ENCODE results near the gene ACP1.

The ACP1 gene

DNA sequence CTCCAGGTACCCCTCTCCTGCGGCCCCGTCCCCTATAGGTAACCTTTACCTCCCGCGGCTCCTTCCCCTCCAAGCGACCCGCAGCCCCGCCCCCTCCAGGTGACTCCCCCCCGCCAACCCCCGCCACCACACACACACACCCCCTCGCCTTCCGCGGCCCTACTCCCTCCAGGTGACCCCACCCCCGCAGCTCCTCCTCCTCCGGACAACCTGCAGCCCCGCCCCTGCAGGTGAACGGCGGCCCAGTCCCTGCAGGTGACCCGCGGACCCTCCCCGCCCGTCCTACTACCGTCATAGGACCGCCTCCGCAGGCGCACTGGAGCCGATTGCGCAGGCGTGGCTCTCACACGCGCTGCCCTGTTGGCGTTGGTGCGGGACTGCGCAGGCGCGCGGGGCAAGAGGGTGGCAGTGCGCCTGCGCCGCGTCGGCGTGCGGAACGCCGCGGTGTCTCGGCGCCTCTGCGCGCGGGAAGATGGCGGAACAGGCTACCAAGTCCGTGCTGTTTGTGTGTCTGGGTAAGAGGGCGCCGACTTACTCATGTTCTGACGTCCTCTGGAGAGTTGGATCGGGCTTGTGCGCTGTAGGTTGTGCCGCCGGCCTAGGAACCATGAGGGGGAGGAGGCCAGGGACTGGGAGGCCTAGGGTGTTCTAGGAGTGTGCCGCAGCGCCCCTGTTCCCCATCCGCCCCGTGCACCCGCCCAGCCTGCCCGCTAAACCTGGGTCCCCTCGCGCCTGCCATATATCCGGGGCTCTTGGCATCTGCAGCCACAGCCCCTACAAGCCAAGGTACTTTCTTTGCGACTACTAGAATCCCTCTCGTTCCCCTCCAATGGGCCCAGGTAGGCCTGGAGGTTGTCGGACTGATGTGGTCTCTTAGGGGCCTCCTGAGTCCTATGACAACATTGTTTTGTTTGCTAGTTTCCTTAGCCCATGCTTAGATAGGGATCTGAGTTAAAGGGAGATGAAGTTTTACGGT is at the start of gene ACP1:
Gene ACP1 (plus strand): TSS at position 455 of the 976 bp plus-strand sequence. CDS start 18 bp downstream, at position 473.
- no peaks in the 10 kb centered on the region for H3K27me3 ChIP-seq (ENCODE audit: insufficient read depth, low read length, poor library complexity)
- no peaks in the 10 kb centered on the region for H3K9me3 ChIP-seq (ENCODE audit: insufficient read depth, low read length, severe bottlenecking)
- H4K20me1 ChIP-seq (ENCODE audit: insufficient read depth, low read length) = peaks cover 40% of the 10 kb centered on the region
- peak; percentile 18 for TF ChIP-seq CTCF (IDR thresholded peaks at IDR 0.05; ENCODE audit: borderline replicate concordance, extremely low read depth, low read length, poor library complexity, severe bottlenecking)
- TF ChIP-seq EZH2 (IDR thresholded peaks at IDR 0.05; ENCODE audit: borderline replicate concordance, low read depth, low read length, severe bottlenecking) = no peak
- H3K4me3 ChIP-seq (ENCODE audit: low read depth in 1 of 2, low read length in 2 of 2) = peak within 1 kb of the TSS; percentile 88 to 90; a peak in 3 of 4 replicates
- ATAC-seq (ENCODE audit: insufficient read depth, low read depth) = peak; percentile 89
- peak within 1 kb of the TSS; percentile 77 for H3K9ac ChIP-seq (ENCODE audit: low read depth, low read length)
- H3K4me2 ChIP-seq (ENCODE audit: insufficient read depth, low read length) = peak within 1 kb of the TSS; percentile 87
- DNase-seq = peak; percentile 93
- peaks cover 64% of the 10 kb centered on the region for H3K79me2 ChIP-seq (ENCODE audit: insufficient read depth, low read length)
- peaks cover 14% of the 10 kb centered on the region for H3K36me3 ChIP-seq (ENCODE audit: insufficient read depth, low read length)
- H2AFZ ChIP-seq (ENCODE audit: low read depth, low read length) = peak within 1 kb of the TSS; percentile 81
- H3K27ac ChIP-seq (ENCODE audit: low read length) = peak within 1 kb of the TSS; percentile 89
- peaks cover 47% of the 10 kb centered on the region for H3K4me1 ChIP-seq (ENCODE audit: insufficient read depth, low read length)

- Histone ChIP-seq H2AFZ (ENCODE audit: low read depth, low read length) (no peak overlapping the region), H3K36me3 (ENCODE audit: insufficient read depth, low read length) (no peaks in the 10 kb centered on the region), H3K27me3 (ENCODE audit: insufficient read depth, low read length, poor library complexity) (no peaks in the 10 kb centered on the region), H3K79me2 (ENCODE audit: insufficient read depth, low read length) (no peaks in the 10 kb centered on the region), H3K4me1 (ENCODE audit: insufficient read depth, low read length) (no peaks in the 10 kb centered on the region), H3K9ac (ENCODE audit: low read depth, low read length) (no peak overlapping the region), H3K4me3 (ENCODE audit: low read depth in 1 of 2, low read length in 2 of 2) (no peak overlapping the region), H3K9me3 (ENCODE audit: insufficient read depth, low read length, severe bottlenecking) (peaks cover 3% of the 10 kb centered on the region), H4K20me1 (ENCODE audit: insufficient read depth, low read length) (no peaks in the 10 kb centered on the region), H3K4me2 (ENCODE audit: insufficient read depth, low read length) (no peak overlapping the region), H3K27ac (ENCODE audit: low read length) (no peak overlapping the region)
- TF ChIP-seq CTCF (IDR thresholded peaks at IDR 0.05; ENCODE audit: borderline replicate concordance, extremely low read depth, low read length, poor library complexity, severe bottlenecking) (no peak), EZH2 (IDR thresholded peaks at IDR 0.05; ENCODE audit: borderline replicate concordance, low read depth, low read length, severe bottlenecking) (no peak)
- ATAC-seq (ENCODE audit: insufficient read depth, low read depth) (no peak), DNase-seq (no peak)
These were observed 48.7 kb upstream of the ACP1 start for GRCh38 chr2:216068-216467.

GRCh38 chr2:223451-223850 is 41.3 kb upstream of the ACP1 start:
- DNase-seq (no peak), ATAC-seq (ENCODE audit: insufficient read depth, low read depth) (no peak)
- Histone ChIP-seq H3K9ac (ENCODE audit: low read depth, low read length) (no peak overlapping the region), H3K4me3 (ENCODE audit: low read depth in 1 of 2, low read length in 2 of 2) (no peak overlapping the region), H3K27me3 (ENCODE audit: insufficient read depth, low read length, poor library complexity) (no peaks in the 10 kb centered on the region), H4K20me1 (ENCODE audit: insufficient read depth, low read length) (no peaks in the 10 kb centered on the region), H3K36me3 (ENCODE audit: insufficient read depth, low read length) (peaks cover 11% of the 10 kb centered on the region; the same call in 1 of the 2 replicates), H2AFZ (ENCODE audit: low read depth, low read length) (no peak overlapping the region), H3K4me2 (ENCODE audit: insufficient read depth, low read length) (no peak overlapping the region), H3K27ac (ENCODE audit: low read length) (no peak overlapping the region), H3K79me2 (ENCODE audit: insufficient read depth, low read length) (no peaks in the 10 kb centered on the region), H3K9me3 (ENCODE audit: insufficient read depth, low read length, severe bottlenecking) (no peaks in the 10 kb centered on the region), H3K4me1 (ENCODE audit: insufficient read depth, low read length) (no peaks in the 10 kb centered on the region)
- no peak for TF ChIP-seq EZH2 (IDR thresholded peaks at IDR 0.05; ENCODE audit: borderline replicate concordance, low read depth, low read length, severe bottlenecking)
- TF ChIP-seq CTCF (IDR thresholded peaks at IDR 0.05; ENCODE audit: borderline replicate concordance, extremely low read depth, low read length, poor library complexity, severe bottlenecking) = no peak
